SK-N-SH (cell line): Measurements from ENCODE around the gene CCDC148. TPM values are rescaled to one million over a fixed set of nuclear protein-coding genes. Genes with fewer than 3 reads are reported as not detected.

Experiments used
- CTCF ChIA-PET: fragments of 300-600, 350-600 bp; formaldehyde crosslinking; extraction: SDS; loops from one replicate; lab custom pipeline; 2021; lab: Yijun Ruan, JAX
- POLR2A ChIA-PET: fragments of 350-600 bp; sonication (Branson Sonifier 250); formaldehyde crosslinking; extraction: SDS; loops from one replicate; lab custom pipeline; 2020; ENCODE audit warnings: antibody characterized with exemption, inconsistent platforms; lab: Yijun Ruan, JAX
- DNase-seq: peaks from one replicate; pipeline ENCODE4 v3.0.0; 2012
- H2AFZ ChIP-seq: fragments of 200-600 bp; sonication (generic); 2 replicates; pipeline ENCODE4 v1.8.1; 2016; ENCODE audit warnings: antibody characterized with exemption, mild to moderate bottlenecking, low read depth
- H3F3A ChIP-seq: fragments of 200-600 bp; sonication (generic); replicated peaks from 2 replicates; pipeline ENCODE3; 2016; ENCODE audit warnings: antibody characterized with exemption, mild to moderate bottlenecking; ENCODE audit not compliant: insufficient read depth
- H3K27ac ChIP-seq, 2 experiments: fragments of 200-500 bp in 1 of 2; fragments of 200-600 bp in 1 of 2; sonication (Bioruptor generic) in 1 of 2; sonication (generic), shearing (Covaris generic) in 1 of 2; 2 replicates each; pipeline versions ENCODE4 v1.5.1 to v1.6.1; 2014 to 2016; ENCODE audit warnings: low read depth in 2 of 2, inconsistent platforms in 1 of 2, low read length in 1 of 2, mild to moderate bottlenecking in 1 of 2, mixed read lengths in 1 of 2
- H3K27me3 ChIP-seq: fragments of 200-600 bp; sonication (generic), shearing (Covaris generic); 2 replicates; pipeline ENCODE4 v1.6.1; 2016; ENCODE audit warnings: mixed run types; ENCODE audit not compliant: insufficient read depth
- H3K36me3 ChIP-seq, 2 experiments: fragments of 200-500 bp in 1 of 2; fragments of 200-600 bp in 1 of 2; sonication (Bioruptor generic) in 1 of 2; sonication (generic) in 1 of 2; replicated peaks in 1 of 2; 2 replicates each; pipeline versions ENCODE3 to v1.5.1; 2014 to 2016; ENCODE audit warnings: low read length in 1 of 2, mild to moderate bottlenecking in 1 of 2; ENCODE audit not compliant: insufficient read depth in 2 of 2, control insufficient read depth in 1 of 2
- H3K4me1 ChIP-seq, 2 experiments: fragments of 200-500 bp in 1 of 2; fragments of 200-600 bp in 1 of 2; sonication (Bioruptor generic) in 1 of 2; sonication (generic), shearing (Covaris generic) in 1 of 2; 2 replicates each; pipeline versions ENCODE4 v1.5.1 to v1.6.1; 2014 to 2016; ENCODE audit warnings: low read depth in 1 of 2, low read length in 1 of 2, mixed run types in 1 of 2; ENCODE audit not compliant: insufficient read depth in 2 of 2, control insufficient read depth in 1 of 2
- H3K4me2 ChIP-seq: fragments of 200-600 bp; sonication (generic), shearing (Covaris generic); 2 replicates; pipeline ENCODE4 v1.6.1; 2017; ENCODE audit warnings: mixed run types
- H3K4me3 ChIP-seq, 2 experiments: fragments of 200-500 bp in 1 of 2; fragments of 200-600 bp in 1 of 2; sonication (Bioruptor generic) in 1 of 2; sonication (generic), shearing (Covaris generic) in 1 of 2; 2 replicates each; pipeline versions ENCODE4 v1.5.1 to v1.8.1; 2014 to 2016; ENCODE audit warnings: low read depth in 2 of 2, inconsistent platforms in 1 of 2, low read length in 1 of 2, mild to moderate bottlenecking in 1 of 2, mixed read lengths in 1 of 2, moderate library complexity in 1 of 2
- H3K79me2 ChIP-seq: fragments of 200-600 bp; sonication (generic); 2 replicates; pipeline ENCODE4 v1.8.1; 2017; ENCODE audit warnings: mild to moderate bottlenecking; ENCODE audit not compliant: insufficient read depth
- H3K9ac ChIP-seq: fragments of 200-600 bp; sonication (generic); 2 replicates; pipeline ENCODE4 v1.6.1; 2017; ENCODE audit warnings: mixed run types
- H3K9me2 ChIP-seq: fragments of 200-600 bp; sonication (generic); 2 replicates; pipeline ENCODE4 v1.6.1; 2017; ENCODE audit warnings: mixed run types
- H3K9me3 ChIP-seq: fragments of 200-600 bp; sonication (generic); 2 replicates; pipeline ENCODE4 v1.6.1; 2017; ENCODE audit warnings: mixed run types, mild to moderate bottlenecking, moderate library complexity
- H4K20me1 ChIP-seq: fragments of 200-600 bp; sonication (generic); 2 replicates; pipeline ENCODE4 v1.6.1; 2017; ENCODE audit warnings: mild to moderate bottlenecking, mixed run types; ENCODE audit not compliant: insufficient read depth
- CHD2 ChIP-seq: fragments of 150-350 bp; IDR thresholded peaks from 2 replicates; pipeline ENCODE4 v1.6.1; 2018; ENCODE audit warnings: low read length; ENCODE audit not compliant: partially characterized antibody
- EZH2phosphoT487 ChIP-seq: fragments of 200-600 bp; sonication (generic); IDR thresholded peaks from 2 replicates; pipeline ENCODE4 v1.6.1; 2017; ENCODE audit warnings: low read depth, mixed run types, mild to moderate bottlenecking, antibody characterized with exemption, moderate library complexity, borderline replicate concordance
- FOSL2 ChIP-seq: IDR thresholded peaks from 2 replicates; pipeline ENCODE4 v1.4.0; 2012; ENCODE audit warnings: low read depth, mild to moderate bottlenecking, moderate library complexity, borderline replicate concordance
- GATA2 ChIP-seq: sonication (generic); formaldehyde crosslinking; IDR thresholded peaks from 2 replicates; pipeline ENCODE4 v1.5.0; 2020; ENCODE audit warnings: mild to moderate bottlenecking, missing genetic modification reagents
- JUND ChIP-seq: IDR thresholded peaks from 2 replicates; pipeline ENCODE4 v1.4.0; 2012
- MAX ChIP-seq: IDR thresholded peaks from 2 replicates; pipeline ENCODE4 v1.4.0; 2012; ENCODE audit warnings: low read depth
- MEF2A ChIP-seq: IDR thresholded peaks from 2 replicates; pipeline ENCODE4 v1.4.0; 2012; ENCODE audit warnings: low read depth, borderline replicate concordance
- MXI1 ChIP-seq: IDR thresholded peaks from 2 replicates; pipeline ENCODE4 v1.6.1; 2012; ENCODE audit warnings: mild to moderate bottlenecking, low read depth, low read length, improper control_type of control experiment
- PBX3 ChIP-seq: IDR thresholded peaks from 2 replicates; pipeline ENCODE4; 2012
- POLR2AphosphoS5 ChIP-seq: IDR thresholded peaks from 2 replicates; pipeline ENCODE4 v1.6.1; 2012; ENCODE audit warnings: low read depth, low read length
- RAD21 ChIP-seq: IDR thresholded peaks from 2 replicates; pipeline ENCODE4 v1.6.1; 2012; ENCODE audit warnings: mild to moderate bottlenecking, low read length
- RFX5 ChIP-seq: IDR thresholded peaks from 2 replicates; pipeline ENCODE4 v1.6.1; 2012; ENCODE audit warnings: mild to moderate bottlenecking, improper control_type of control experiment, low read length
- RXRA ChIP-seq: IDR thresholded peaks from 2 replicates; pipeline ENCODE4 v1.4.0; 2012; ENCODE audit warnings: low read depth, mild to moderate bottlenecking, borderline replicate concordance
- SIN3A ChIP-seq: IDR thresholded peaks from 2 replicates; pipeline ENCODE4 v1.6.1; 2012; ENCODE audit warnings: low read depth, mild to moderate bottlenecking, low read length, moderate library complexity, borderline replicate concordance
- SMC3 ChIP-seq: IDR thresholded peaks from 2 replicates; pipeline ENCODE4 v1.6.1; 2012; ENCODE audit warnings: low read depth, low read length, improper control_type of control experiment
- TCF12 ChIP-seq: IDR thresholded peaks from 2 replicates; pipeline ENCODE4 v1.4.0; 2012
- USF1 ChIP-seq: IDR thresholded peaks from 2 replicates; pipeline ENCODE4 v1.4.0; 2012; ENCODE audit warnings: low read depth, borderline replicate concordance
- WGBS: methylation state at CpG from one replicate; pipeline ENCODE4 v1.1.6; 2017; ENCODE audit warnings: low lambda C conversion rate; 5-methylcytosine and 5-hydroxymethylcytosine counted together
- polyA plus RNA-seq, 3 experiments: library from polyadenylated mRNA; depleted of rRNA; stranded (reverse); fragments of >200 nt; gene quantifications; 2 replicates each; pipeline ENCODE4 v1.2.3, GENCODE V29; 2012
- TF ChIP-seq, protein P1 (sequence below): IDR thresholded peaks from 2 replicates; pipeline ENCODE4 v1.4.0; 2012; ENCODE audit warnings: low read depth, borderline replicate concordance
- TF ChIP-seq, protein P2 (sequence below): IDR thresholded peaks from 2 replicates; pipeline ENCODE4 v1.6.1; 2012; ENCODE audit warnings: mild to moderate bottlenecking, low read depth, low read length, moderate library complexity

Gene CCDC148
- polyA plus RNA-seq, 1 of the 3 experiments (the other 2 are of a cell fraction): 0.18 TPM

- H3K9me3 ChIP-seq: no peaks in the 10 kb centered on the region
- TF ChIP-seq MXI1: no peak
- TF ChIP-seq POLR2AphosphoS5: no peak
- TF ChIP-seq GATA2 (CRISPR knock-in tag): no peak
- TF ChIP-seq PBX3: no peak
- TF ChIP-seq JUND: no peak
- no peak for TF ChIP-seq SIN3A
- TF ChIP-seq, protein P1, sequence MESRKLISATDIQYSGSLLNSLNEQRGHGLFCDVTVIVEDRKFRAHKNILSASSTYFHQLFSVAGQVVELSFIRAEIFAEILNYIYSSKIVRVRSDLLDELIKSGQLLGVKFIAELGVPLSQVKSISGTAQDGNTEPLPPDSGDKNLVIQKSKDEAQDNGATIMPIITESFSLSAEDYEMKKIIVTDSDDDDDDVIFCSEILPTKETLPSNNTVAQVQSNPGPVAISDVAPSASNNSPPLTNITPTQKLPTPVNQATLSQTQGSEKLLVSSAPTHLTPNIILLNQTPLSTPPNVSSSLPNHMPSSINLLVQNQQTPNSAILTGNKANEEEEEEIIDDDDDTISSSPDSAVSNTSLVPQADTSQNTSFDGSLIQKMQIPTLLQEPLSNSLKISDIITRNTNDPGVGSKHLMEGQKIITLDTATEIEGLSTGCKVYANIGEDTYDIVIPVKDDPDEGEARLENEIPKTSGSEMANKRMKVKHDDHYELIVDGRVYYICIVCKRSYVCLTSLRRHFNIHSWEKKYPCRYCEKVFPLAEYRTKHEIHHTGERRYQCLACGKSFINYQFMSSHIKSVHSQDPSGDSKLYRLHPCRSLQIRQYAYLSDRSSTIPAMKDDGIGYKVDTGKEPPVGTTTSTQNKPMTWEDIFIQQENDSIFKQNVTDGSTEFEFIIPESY: no peak
- TF ChIP-seq RXRA: no peak
- TF ChIP-seq RFX5: no peak
- no peak for TF ChIP-seq CHD2
- no peak for TF ChIP-seq RAD21
- TF ChIP-seq, protein P2, sequence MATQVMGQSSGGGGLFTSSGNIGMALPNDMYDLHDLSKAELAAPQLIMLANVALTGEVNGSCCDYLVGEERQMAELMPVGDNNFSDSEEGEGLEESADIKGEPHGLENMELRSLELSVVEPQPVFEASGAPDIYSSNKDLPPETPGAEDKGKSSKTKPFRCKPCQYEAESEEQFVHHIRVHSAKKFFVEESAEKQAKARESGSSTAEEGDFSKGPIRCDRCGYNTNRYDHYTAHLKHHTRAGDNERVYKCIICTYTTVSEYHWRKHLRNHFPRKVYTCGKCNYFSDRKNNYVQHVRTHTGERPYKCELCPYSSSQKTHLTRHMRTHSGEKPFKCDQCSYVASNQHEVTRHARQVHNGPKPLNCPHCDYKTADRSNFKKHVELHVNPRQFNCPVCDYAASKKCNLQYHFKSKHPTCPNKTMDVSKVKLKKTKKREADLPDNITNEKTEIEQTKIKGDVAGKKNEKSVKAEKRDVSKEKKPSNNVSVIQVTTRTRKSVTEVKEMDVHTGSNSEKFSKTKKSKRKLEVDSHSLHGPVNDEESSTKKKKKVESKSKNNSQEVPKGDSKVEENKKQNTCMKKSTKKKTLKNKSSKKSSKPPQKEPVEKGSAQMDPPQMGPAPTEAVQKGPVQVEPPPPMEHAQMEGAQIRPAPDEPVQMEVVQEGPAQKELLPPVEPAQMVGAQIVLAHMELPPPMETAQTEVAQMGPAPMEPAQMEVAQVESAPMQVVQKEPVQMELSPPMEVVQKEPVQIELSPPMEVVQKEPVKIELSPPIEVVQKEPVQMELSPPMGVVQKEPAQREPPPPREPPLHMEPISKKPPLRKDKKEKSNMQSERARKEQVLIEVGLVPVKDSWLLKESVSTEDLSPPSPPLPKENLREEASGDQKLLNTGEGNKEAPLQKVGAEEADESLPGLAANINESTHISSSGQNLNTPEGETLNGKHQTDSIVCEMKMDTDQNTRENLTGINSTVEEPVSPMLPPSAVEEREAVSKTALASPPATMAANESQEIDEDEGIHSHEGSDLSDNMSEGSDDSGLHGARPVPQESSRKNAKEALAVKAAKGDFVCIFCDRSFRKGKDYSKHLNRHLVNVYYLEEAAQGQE: no peak
- no peak for TF ChIP-seq MAX
- no peak for TF ChIP-seq EZH2phosphoT487
- no peak for TF ChIP-seq SMC3
- no peak for TF ChIP-seq TCF12
- no peak for TF ChIP-seq USF1
- TF ChIP-seq MEF2A: no peak
- TF ChIP-seq FOSL2: no peak
- TF ChIP-seq, all 33 proteins: peak for 0
- H4K20me1 ChIP-seq: no peaks in the 10 kb centered on the region
- WGBS: 58% methylated on average over 2 of the region's 2 CpGs
- no peaks in the 10 kb centered on the region for H3K36me3 ChIP-seq
- H3K27me3 ChIP-seq: no peaks in the 10 kb centered on the region
- H3K4me2 ChIP-seq: no peak overlapping the region
- H3K79me2 ChIP-seq: no peaks in the 10 kb centered on the region
- DNase-seq: no peak
- no peak overlapping the region for H2AFZ ChIP-seq
- no peak overlapping the region for H3K4me3 ChIP-seq
- H3K9ac ChIP-seq: no peak overlapping the region
- no peaks in the 10 kb centered on the region for H3K4me1 ChIP-seq
- H3K9me2 ChIP-seq: no peaks in the 10 kb centered on the region
- ChIA-PET POLR2A (no interaction called here), CTCF (interaction anchor here (0.6 kb wide), 1 partner anchor 378 kb away, joined by 4 read pairs; no protein-coding TSS in a partner anchor)
- no peaks in the 10 kb centered on the region for H3F3A ChIP-seq
- H3K27ac ChIP-seq: no peak overlapping the region
Measured at GRCh38 chr2:158402665-158403064, 53.9 kb downstream of the CCDC148 start.
